ENCODE data around the gene S100A9.
A peak's percentile ranks its signal among the peaks of the same experiment; 100 is the strongest.

The S100A9 gene

DNA sequence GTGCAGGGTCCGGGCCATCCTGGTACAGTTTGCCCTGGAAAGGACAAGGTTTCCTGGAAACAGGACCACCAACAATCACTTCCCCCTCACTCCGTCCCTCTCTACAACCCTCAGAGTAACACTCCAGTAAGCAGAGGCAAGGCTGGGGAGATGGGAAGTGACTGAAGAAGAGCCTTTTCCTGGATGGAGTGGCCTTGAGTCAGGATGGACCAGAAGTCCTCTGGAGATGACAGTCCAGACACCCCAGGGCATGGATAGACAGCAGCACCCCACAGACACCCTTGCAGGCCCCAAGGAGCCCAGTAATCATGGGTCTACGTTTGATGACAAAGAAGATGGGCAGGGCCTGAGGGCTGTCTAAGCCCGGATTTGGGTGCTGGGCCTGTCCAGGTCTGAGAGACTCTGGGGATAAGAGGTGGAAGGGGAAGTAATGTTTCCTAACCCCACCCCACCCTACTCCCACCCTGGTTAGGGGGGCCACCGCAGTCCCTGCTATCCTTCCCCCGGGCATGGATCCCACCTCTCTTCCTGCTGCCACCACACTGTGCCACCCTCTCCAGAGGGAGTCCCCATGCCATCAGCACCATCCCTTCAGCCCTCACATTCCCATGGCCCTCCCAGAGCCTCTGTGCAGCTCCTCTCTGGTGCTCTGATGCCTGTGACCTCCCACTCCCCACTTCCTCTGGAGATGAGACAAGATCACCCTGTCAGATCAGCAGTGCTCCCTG, 40.4 kb downstream of the S100A9 start:
- Histone ChIP-seq H3K36me3 (replicated peaks) (no peaks in the 10 kb centered on the region), H3K27ac (no peak overlapping the region), H3K27me3 (replicated peaks) (no peaks in the 10 kb centered on the region), H3K4me3 (ENCODE audit: low read depth, low read length) (no peak overlapping the region)
- no peak for DNase-seq
- in situ Hi-C loops (cut with HindIII; ENCODE audit: low pct_ligation_motif_present, low sequenced_read_pairs), result no loop called here
- TF ChIP-seq, protein P1, sequence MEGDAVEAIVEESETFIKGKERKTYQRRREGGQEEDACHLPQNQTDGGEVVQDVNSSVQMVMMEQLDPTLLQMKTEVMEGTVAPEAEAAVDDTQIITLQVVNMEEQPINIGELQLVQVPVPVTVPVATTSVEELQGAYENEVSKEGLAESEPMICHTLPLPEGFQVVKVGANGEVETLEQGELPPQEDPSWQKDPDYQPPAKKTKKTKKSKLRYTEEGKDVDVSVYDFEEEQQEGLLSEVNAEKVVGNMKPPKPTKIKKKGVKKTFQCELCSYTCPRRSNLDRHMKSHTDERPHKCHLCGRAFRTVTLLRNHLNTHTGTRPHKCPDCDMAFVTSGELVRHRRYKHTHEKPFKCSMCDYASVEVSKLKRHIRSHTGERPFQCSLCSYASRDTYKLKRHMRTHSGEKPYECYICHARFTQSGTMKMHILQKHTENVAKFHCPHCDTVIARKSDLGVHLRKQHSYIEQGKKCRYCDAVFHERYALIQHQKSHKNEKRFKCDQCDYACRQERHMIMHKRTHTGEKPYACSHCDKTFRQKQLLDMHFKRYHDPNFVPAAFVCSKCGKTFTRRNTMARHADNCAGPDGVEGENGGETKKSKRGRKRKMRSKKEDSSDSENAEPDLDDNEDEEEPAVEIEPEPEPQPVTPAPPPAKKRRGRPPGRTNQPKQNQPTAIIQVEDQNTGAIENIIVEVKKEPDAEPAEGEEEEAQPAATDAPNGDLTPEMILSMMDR (IDR thresholded peaks at IDR 0.05; ENCODE audit: low read depth, low read length, missing control alignments), result no peak

DNA sequence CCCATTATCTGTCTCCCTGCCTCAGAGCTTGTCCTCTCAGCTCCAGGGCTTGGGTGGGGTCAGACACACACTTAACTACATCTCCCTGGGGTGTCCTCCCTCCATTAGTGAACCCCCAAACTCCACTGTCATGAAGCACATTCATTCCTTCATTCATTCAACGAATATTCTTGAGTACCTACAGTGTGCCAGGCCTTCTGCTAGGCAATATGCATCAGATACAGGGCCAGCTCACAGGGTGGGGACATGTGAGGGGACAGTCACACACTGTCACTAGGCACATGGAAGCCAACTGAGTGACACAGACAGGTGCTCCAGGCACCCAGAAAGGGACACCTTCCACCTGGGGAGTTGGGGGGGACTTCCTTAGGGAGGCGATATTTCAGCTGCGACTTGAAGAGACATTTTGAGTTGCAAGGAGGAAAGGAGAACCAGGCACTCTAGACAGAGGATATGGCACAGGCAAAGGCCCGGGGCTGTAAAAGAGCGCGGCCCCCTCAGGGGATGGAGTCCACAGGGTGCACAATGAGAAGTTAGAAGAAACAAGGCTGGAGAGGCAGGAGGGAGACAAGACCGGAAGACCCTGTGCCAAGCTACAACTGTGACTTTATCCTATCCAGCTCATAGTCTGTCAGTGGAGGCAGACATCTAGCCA, 41.9 kb downstream of the S100A9 start:
- H3K27ac ChIP-seq, result no peak overlapping the region
- H3K4me3 ChIP-seq (ENCODE audit: low read depth, low read length), result no peak overlapping the region
- no peak for DNase-seq
- TF ChIP-seq, protein P1 (IDR thresholded peaks at IDR 0.05; ENCODE audit: low read depth, low read length, missing control alignments), result no peak
- in situ Hi-C loops (cut with HindIII; ENCODE audit: low pct_ligation_motif_present, low sequenced_read_pairs), result no loop called here
- no peaks in the 10 kb centered on the region for H3K36me3 ChIP-seq (replicated peaks)
- no peaks in the 10 kb centered on the region for H3K27me3 ChIP-seq (replicated peaks)

DNA sequence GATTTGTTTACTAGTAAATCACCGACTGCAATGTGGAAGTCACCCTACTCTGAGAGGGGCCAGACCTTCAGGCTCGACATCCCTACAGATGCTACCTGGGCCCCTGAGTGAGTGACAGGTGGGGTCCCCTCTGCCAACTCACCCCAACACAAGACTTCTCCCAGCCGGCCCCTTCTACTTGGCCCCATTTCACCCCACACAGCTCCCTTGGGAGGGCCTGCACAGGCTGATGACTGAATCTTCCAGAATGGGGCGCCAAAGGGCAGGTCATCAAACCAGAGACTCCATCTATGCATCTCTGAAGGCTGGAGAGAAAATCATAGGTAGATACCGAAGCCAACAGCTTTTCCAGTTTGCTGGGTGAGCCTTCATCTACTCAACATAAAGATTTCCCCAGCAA, 42.6 kb downstream of the S100A9 start:
- TF ChIP-seq, protein P1 (IDR thresholded peaks at IDR 0.05; ENCODE audit: low read depth, low read length, missing control alignments), result peak; percentile 3
- in situ Hi-C loops (cut with HindIII; ENCODE audit: low pct_ligation_motif_present, low sequenced_read_pairs), result no loop called here
- Histone ChIP-seq H3K36me3 (replicated peaks) (no peaks in the 10 kb centered on the region), H3K27me3 (replicated peaks) (no peaks in the 10 kb centered on the region), H3K27ac (no peak overlapping the region), H3K4me3 (ENCODE audit: low read depth, low read length) (no peak overlapping the region)
- no peak for DNase-seq

DNA sequence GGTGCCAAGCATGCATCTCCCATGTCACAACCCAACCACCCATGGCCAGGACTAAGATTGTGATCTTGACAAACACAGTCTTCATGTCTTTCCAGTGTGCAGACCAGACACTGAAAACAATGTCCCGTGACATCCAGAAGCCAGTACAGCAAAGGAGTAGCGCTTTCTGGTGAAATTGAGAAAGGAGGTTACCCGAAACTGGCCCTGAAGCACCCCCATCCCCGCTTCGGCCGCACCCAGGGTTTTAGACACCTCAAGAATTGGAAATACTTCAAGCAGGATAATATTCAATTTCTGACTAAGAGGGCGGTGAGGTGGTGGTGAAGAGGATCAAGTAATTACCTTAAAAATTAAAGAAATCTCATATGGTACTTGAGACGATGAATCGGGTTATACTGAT, 43.8 kb downstream of the S100A9 start:
- Histone ChIP-seq H3K36me3 (replicated peaks) (no peaks in the 10 kb centered on the region), H3K27me3 (replicated peaks) (no peaks in the 10 kb centered on the region), H3K4me3 (ENCODE audit: low read depth, low read length) (no peak overlapping the region), H3K27ac (no peak overlapping the region)
- DNase-seq, result no peak
- in situ Hi-C loops (cut with HindIII; ENCODE audit: low pct_ligation_motif_present, low sequenced_read_pairs), result no loop called here
- TF ChIP-seq, protein P1 (IDR thresholded peaks at IDR 0.05; ENCODE audit: low read depth, low read length, missing control alignments), result no peak

DNA sequence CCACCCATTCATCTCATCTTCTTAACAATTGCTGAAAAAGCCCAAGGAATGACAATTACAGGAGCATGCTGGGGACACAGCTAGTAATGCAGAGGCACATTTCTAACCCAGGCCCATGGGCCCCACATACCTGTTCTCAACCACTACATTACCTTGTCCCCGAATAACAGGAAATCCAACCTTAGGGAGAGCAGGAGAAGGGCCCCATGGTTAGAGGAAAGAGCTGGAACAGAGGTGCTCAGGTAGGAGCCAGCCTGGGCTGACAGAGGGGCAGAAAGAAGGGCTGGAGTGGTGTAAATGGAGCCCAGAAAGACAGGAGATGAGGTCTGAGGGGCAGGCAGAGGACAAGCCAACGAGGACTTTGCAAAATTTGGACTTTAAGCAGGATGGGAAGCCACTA, 44.6 kb downstream of the S100A9 start:
- DNase-seq, result no peak

More for the DNA sequence above, 44.6 kb downstream of the S100A9 start:
- Histone ChIP-seq H3K27me3 (replicated peaks) (no peaks in the 10 kb centered on the region), H3K36me3 (replicated peaks) (no peaks in the 10 kb centered on the region), H3K27ac (no peak overlapping the region), H3K4me3 (ENCODE audit: low read depth, low read length) (no peak overlapping the region)
- TF ChIP-seq, protein P1 (IDR thresholded peaks at IDR 0.05; ENCODE audit: low read depth, low read length, missing control alignments), result no peak
- in situ Hi-C loops (cut with HindIII; ENCODE audit: low pct_ligation_motif_present, low sequenced_read_pairs), result no loop called here

Data from brain microvascular endothelial cell (primary cell).